Measurements from ENCODE around the gene PF4V1. TPM values are rescaled to one million over a fixed set of nuclear protein-coding genes. Genes with fewer than 3 reads are reported as not detected.

The PF4V1 gene, protein sequence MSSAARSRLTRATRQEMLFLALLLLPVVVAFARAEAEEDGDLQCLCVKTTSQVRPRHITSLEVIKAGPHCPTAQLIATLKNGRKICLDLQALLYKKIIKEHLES
- total RNA-seq = not detected
- polyA plus RNA-seq = under 1 TPM in 1 of 2 donors, not detected in 1; 0.38 TPM
- long read RNA-seq, donor 1 = 0 reads
- long read RNA-seq, donor 2 = 0 reads
- long read RNA-seq, donor 3 = 0 reads
- long read RNA-seq, donor 4 = 0 reads
- long read RNA-seq, donor 5 = 0 reads

DNA sequence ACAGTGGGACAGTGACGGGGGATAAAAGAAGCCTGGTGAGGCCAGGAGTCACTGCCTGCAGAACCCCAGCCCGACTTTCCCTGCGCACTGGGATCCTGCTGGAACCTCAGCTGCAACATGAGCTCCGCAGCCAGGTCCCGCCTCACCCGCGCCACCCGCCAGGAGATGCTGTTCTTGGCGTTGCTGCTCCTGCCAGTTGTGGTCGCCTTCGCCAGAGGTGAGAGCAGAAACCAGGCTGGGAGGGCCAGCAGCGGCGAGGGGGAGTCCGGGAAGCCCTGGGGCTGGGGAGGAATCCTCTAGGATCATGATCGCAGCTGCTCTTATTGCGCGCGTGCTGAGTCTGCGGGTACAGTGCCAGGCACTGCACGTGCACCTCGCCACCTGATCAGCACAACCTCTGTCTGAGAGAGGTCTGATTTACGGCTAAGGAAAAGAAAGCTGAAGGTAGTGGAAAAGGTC lies at the start of gene PF4V1:
Gene PF4V1 (plus strand): TSS at position 51 of the 459 bp plus-strand sequence. CDS start 67 bp downstream, at position 118.
- H3K9ac ChIP-seq (ENCODE audit: insufficient read depth in 1 of 2, low read length in 2 of 2) = no peak within 1 kb of the TSS
- H3K27ac ChIP-seq (ENCODE audit: low read depth in 1 of 2, low read length in 1 of 2) = no peak within 1 kb of the TSS
- peaks cover 0 to 13% (median 0%) of the 10 kb centered on the region in 3 donors for H3K27me3 ChIP-seq (ENCODE audit: control insufficient read depth in 3 of 3, insufficient read depth in 3 of 3, low read length in 2 of 3)
- no peaks in the 10 kb centered on the region for H3K9me3 ChIP-seq (ENCODE audit: control insufficient read depth in 4 of 4, insufficient read depth in 3 of 4, low read length in 3 of 4)
- TF ChIP-seq, protein P1, sequence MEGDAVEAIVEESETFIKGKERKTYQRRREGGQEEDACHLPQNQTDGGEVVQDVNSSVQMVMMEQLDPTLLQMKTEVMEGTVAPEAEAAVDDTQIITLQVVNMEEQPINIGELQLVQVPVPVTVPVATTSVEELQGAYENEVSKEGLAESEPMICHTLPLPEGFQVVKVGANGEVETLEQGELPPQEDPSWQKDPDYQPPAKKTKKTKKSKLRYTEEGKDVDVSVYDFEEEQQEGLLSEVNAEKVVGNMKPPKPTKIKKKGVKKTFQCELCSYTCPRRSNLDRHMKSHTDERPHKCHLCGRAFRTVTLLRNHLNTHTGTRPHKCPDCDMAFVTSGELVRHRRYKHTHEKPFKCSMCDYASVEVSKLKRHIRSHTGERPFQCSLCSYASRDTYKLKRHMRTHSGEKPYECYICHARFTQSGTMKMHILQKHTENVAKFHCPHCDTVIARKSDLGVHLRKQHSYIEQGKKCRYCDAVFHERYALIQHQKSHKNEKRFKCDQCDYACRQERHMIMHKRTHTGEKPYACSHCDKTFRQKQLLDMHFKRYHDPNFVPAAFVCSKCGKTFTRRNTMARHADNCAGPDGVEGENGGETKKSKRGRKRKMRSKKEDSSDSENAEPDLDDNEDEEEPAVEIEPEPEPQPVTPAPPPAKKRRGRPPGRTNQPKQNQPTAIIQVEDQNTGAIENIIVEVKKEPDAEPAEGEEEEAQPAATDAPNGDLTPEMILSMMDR (IDR thresholded peaks at IDR 0.05; ENCODE audit: control extremely low read depth, extremely low read depth) = no peak
- DNase-seq (no peak), ATAC-seq (ENCODE audit: insufficient read depth, low FRiP score) (no peak)
- no peak within 1 kb of the TSS for H3K4me3 ChIP-seq
- H3K4me1 ChIP-seq (ENCODE audit: control insufficient read depth in 5 of 5, insufficient read depth in 5 of 5, low read length in 5 of 5) = no peaks in the 10 kb centered on the region
- no peaks in the 10 kb centered on the region for H3K36me3 ChIP-seq (ENCODE audit: control insufficient read depth in 4 of 4, insufficient read depth in 4 of 4, low read length in 4 of 4)
- WGBS, 2 donors = 30 to 39% methylated on average over 22 of the region's 22 CpGs

DNA sequence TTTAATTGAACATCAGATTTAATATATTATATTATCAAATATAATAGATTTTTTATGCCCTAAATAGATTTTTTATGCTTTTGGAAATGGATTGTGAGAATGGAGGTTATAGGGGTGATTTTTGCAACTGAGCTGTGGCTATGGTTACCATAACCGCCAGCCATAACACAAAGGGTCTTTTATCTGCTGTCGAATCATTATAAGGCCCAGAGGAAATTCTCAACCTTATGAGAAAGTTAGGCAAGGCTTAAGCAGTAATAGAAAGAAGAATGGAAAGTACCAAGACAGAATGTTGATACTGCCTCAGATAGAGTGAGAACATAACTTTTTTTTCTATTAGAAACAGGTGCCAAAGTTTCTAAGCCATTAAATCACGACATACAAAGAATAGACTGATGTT lies 42.9 kb upstream of the PF4V1 start:
- no peak overlapping the region for H3K4me3 ChIP-seq
- DNase-seq (no peak), ATAC-seq (ENCODE audit: insufficient read depth, low FRiP score) (no peak)
- 75 to 88% methylated on average over 3 of the region's 3 CpGs for WGBS, 2 donors
- H3K9me3 ChIP-seq (ENCODE audit: control insufficient read depth in 4 of 4, insufficient read depth in 3 of 4, low read length in 3 of 4) = no peaks in the 10 kb centered on the region
- no peaks in the 10 kb centered on the region for H3K4me1 ChIP-seq (ENCODE audit: control insufficient read depth in 5 of 5, insufficient read depth in 5 of 5, low read length in 5 of 5)
- no peak overlapping the region for H3K27ac ChIP-seq (ENCODE audit: low read depth in 1 of 2, low read length in 1 of 2)
- no peaks in the 10 kb centered on the region for H3K36me3 ChIP-seq (ENCODE audit: control insufficient read depth in 4 of 4, insufficient read depth in 4 of 4, low read length in 4 of 4)
- H3K27me3 ChIP-seq (ENCODE audit: control insufficient read depth in 3 of 3, insufficient read depth in 3 of 3, low read length in 2 of 3) = no peaks in the 10 kb centered on the region
- TF ChIP-seq, protein P1 (IDR thresholded peaks at IDR 0.05; ENCODE audit: control extremely low read depth, extremely low read depth) = no peak
- H3K9ac ChIP-seq (ENCODE audit: insufficient read depth in 1 of 2, low read length in 2 of 2) = no peak overlapping the region

DNA sequence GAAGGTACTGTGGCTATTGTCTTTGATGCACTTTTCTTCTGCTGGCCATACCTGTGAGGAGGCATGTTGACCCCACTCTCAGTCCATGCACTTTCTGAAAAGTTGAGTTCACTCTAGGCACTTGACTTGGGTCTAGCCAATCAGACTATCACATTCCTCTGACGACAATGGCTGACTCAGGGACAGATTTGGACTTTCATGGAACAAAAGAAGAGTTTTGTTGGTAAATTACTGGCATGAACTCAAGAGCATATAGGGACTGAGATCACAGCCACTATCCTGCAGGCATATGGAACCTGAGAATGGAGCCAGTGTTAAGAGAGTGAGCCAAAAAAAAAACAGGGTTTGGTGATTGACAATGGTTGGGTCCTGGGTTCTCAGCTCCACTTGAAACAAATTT lies 41.3 kb upstream of the PF4V1 start:
- WGBS, 2 donors = 78 to 100% methylated on average over 1 of the region's 1 CpG
- Histone ChIP-seq H3K27ac (ENCODE audit: low read depth in 1 of 2, low read length in 1 of 2) (no peak overlapping the region), H3K27me3 (ENCODE audit: control insufficient read depth in 3 of 3, insufficient read depth in 3 of 3, low read length in 2 of 3) (no peaks in the 10 kb centered on the region), H3K36me3 (ENCODE audit: control insufficient read depth in 4 of 4, insufficient read depth in 4 of 4, low read length in 4 of 4) (no peaks in the 10 kb centered on the region), H3K9me3 (ENCODE audit: control insufficient read depth in 4 of 4, insufficient read depth in 3 of 4, low read length in 3 of 4) (no peaks in the 10 kb centered on the region), H3K9ac (ENCODE audit: insufficient read depth in 1 of 2, low read length in 2 of 2) (no peak overlapping the region), H3K4me3 (no peak overlapping the region), H3K4me1 (ENCODE audit: control insufficient read depth in 5 of 5, insufficient read depth in 5 of 5, low read length in 5 of 5) (no peaks in the 10 kb centered on the region)
- DNase-seq (no peak), ATAC-seq (ENCODE audit: insufficient read depth, low FRiP score) (no peak)
- TF ChIP-seq, protein P1 (IDR thresholded peaks at IDR 0.05; ENCODE audit: control extremely low read depth, extremely low read depth) = no peak

DNA sequence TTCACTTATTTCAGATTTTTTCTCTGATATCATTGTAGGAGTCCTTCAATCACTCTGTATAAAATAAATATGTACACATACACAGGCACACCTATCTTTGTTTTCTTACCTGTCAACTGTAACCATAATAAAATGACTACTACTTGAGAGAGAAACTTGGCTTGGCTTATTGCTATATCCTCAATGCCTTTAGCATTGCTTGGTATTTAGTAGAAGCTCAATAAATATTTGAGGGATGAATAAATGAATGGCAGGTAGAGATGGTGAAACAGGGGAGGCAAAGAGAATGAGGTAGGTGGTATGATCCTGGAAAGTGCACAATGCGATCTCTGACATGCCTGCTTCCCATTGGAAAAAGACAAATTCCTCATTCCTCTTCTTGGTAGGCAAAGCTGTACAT lies 38.4 kb upstream of the PF4V1 start:
- no peaks in the 10 kb centered on the region for H3K27me3 ChIP-seq (ENCODE audit: control insufficient read depth in 3 of 3, insufficient read depth in 3 of 3, low read length in 2 of 3)
- H3K4me3 ChIP-seq = no peak overlapping the region
- H3K4me1 ChIP-seq (ENCODE audit: control insufficient read depth in 5 of 5, insufficient read depth in 5 of 5, low read length in 5 of 5) = no peaks in the 10 kb centered on the region
- ATAC-seq (ENCODE audit: insufficient read depth, low FRiP score) = no peak
- H3K36me3 ChIP-seq (ENCODE audit: control insufficient read depth in 4 of 4, insufficient read depth in 4 of 4, low read length in 4 of 4) = no peaks in the 10 kb centered on the region
- WGBS, 2 donors = 85 to 87% methylated on average over 1 of the region's 1 CpG
- TF ChIP-seq, protein P1 (IDR thresholded peaks at IDR 0.05; ENCODE audit: control extremely low read depth, extremely low read depth) = no peak
- H3K27ac ChIP-seq (ENCODE audit: low read depth in 1 of 2, low read length in 1 of 2) = no peak overlapping the region
- no peak for DNase-seq
- no peaks in the 10 kb centered on the region for H3K9me3 ChIP-seq (ENCODE audit: control insufficient read depth in 4 of 4, insufficient read depth in 3 of 4, low read length in 3 of 4)
- no peak overlapping the region for H3K9ac ChIP-seq (ENCODE audit: insufficient read depth in 1 of 2, low read length in 2 of 2)

Measured in lung (tissue), 16 donors.